Type B pancreatic cell (in vitro differentiated cells): ENCODE data around the gene HOXA13. TPM values are rescaled to one million over a fixed set of nuclear protein-coding genes. Genes with fewer than 3 reads are reported as not detected.
A peak's percentile ranks its signal among the peaks of the same experiment; 100 is the strongest.

Experiments used
- DNase-seq: peaks from one replicate; pipeline ENCODE4 v3.0.0; 2021; ENCODE audit warnings: mixed read lengths; ENCODE audit not compliant: unreplicated experiment; ENCODE audit errors: extremely low spot score
- H3K27ac Mint-ChIP-seq: 2 replicates; pipeline ENCODE4 v1.8.0; 2021; ENCODE audit warnings: mild to moderate bottlenecking, mixed read lengths
- H3K27me3 Mint-ChIP-seq: 2 replicates; pipeline ENCODE4 v1.8.0; 2021; ENCODE audit warnings: mixed read lengths
- H3K36me3 Mint-ChIP-seq: 2 replicates; pipeline ENCODE4 v1.8.0; 2021; ENCODE audit warnings: mixed read lengths
- H3K4me1 Mint-ChIP-seq: one replicate; pipeline ENCODE4 v1.8.0; 2021; ENCODE audit warnings: mixed read lengths; ENCODE audit not compliant: unreplicated experiment
- H3K4me3 Mint-ChIP-seq: 2 replicates; pipeline ENCODE4 v1.8.0; 2021; ENCODE audit warnings: mild to moderate bottlenecking, mixed read lengths
- H3K9me3 Mint-ChIP-seq: 2 replicates; pipeline ENCODE4 v1.8.0; 2021; ENCODE audit warnings: mixed read lengths
- CTCF ChIP-seq: fragments of 200-600 bp; sonication (generic); conservative IDR thresholded peaks from 2 replicates; pipeline ENCODE4 v1.5.0; 2021; ENCODE audit warnings: antibody characterized with exemption, mild to moderate bottlenecking
- microRNA-seq: library from miRNA; unstranded; fragments of <30 nt; microRNA quantifications from one replicate; pipeline ENCODE4, GENCODE V29; 2020
- total RNA-seq: library from RNA; stranded (reverse); gene quantifications from 2 replicates; pipeline ENCODE4 v1.2.1, GENCODE V29; 2021; ENCODE audit warnings: low replicate concordance

HOXA13 gene
- total RNA-seq, 1 donor from 2014 or later = 0.75 TPM

- H3K36me3 Mint-ChIP-seq = peaks cover 35% of the 10 kb centered on the region
- peak overlapping the region; percentile 77 for H3K27ac Mint-ChIP-seq
- TF ChIP-seq CTCF = no peak
- H3K9me3 Mint-ChIP-seq = no peaks in the 10 kb centered on the region
- H3K4me3 Mint-ChIP-seq = peak overlapping the region; percentile 99
- peaks cover 74% of the 10 kb centered on the region for H3K27me3 Mint-ChIP-seq
- H3K4me1 Mint-ChIP-seq = peaks cover 23% of the 10 kb centered on the region
- peak; percentile 68 for DNase-seq
Measured at GRCh38 chr7:27145165-27145913, 54.6 kb downstream of the HOXA13 start.

GRCh38 chr7:27144781-27145164, 55.1 kb downstream of the HOXA13 start:
- H3K36me3 Mint-ChIP-seq = peaks cover 37% of the 10 kb centered on the region
- H3K4me3 Mint-ChIP-seq = peak overlapping the region; percentile 99
- peak overlapping the region; percentile 99 for H3K27ac Mint-ChIP-seq
- DNase-seq = peak; percentile 73
- H3K27me3 Mint-ChIP-seq = peaks cover 74% of the 10 kb centered on the region
- no peak for TF ChIP-seq CTCF
- H3K9me3 Mint-ChIP-seq = no peaks in the 10 kb centered on the region
- H3K4me1 Mint-ChIP-seq = peaks cover 23% of the 10 kb centered on the region

Small RNA genes within 50 kb of the gene (microRNA-seq; reads per million reads assigned to microRNA genes)
- 68.6 reads per million, percentile 59 among the genes with 10 or more reads in this experiment for gene MIR196B

Other genes with a start within 250 kb of the HOXA13 start
- 9.5 and 22.0 TPM in 2 replicates for gene HOXA1, start 104.1 kb downstream of the HOXA13 start, total RNA-seq
- 7.7 and 26.8 TPM in 2 replicates for gene HOXA2, start 97.4 kb downstream of the HOXA13 start, total RNA-seq
- gene HOXA4, start 69.3 kb downstream of the HOXA13 start, total RNA-seq = 28.5 and 37.6 TPM in 2 replicates
- gene HOXA5, start 56.4 kb downstream of the HOXA13 start, total RNA-seq = 55.0 and 77.7 TPM in 2 replicates
- gene HOXA6, start 52.3 kb downstream of the HOXA13 start, total RNA-seq = 4.2 and 10.9 TPM in 2 replicates
- gene HOXA3, start 47.5 kb downstream of the HOXA13 start, total RNA-seq = 40.5 and 92.8 TPM in 2 replicates
- 3.2 and 6.2 TPM in 2 replicates for gene HOXA7, start 43.4 kb downstream of the HOXA13 start, total RNA-seq
- gene HOXA9, start 34.6 kb downstream of the HOXA13 start, total RNA-seq = 0.67 and 4.1 TPM in 2 replicates
- 0.29 and 4.9 TPM in 2 replicates for gene HOXA10, start 25.8 kb downstream of the HOXA13 start, total RNA-seq
- 1.2 TPM in 1 of 2 replicates, not detected in the other for gene HOXA11, start 14.9 kb downstream of the HOXA13 start, total RNA-seq
- 0.41 and 0.71 TPM in 2 replicates for gene EVX1, start 42.7 kb upstream of the HOXA13 start, total RNA-seq